Epithelial cell of prostate (primary cell): Measurements from ENCODE around the gene TRAM2.
A peak's percentile ranks its signal among the peaks of the same experiment; 100 is the strongest.

Source experiments
- DNase-seq: peaks from one replicate; pipeline ENCODE4 v3.0.0-alpha.2; 2011; ENCODE audit warnings: low read depth, low spot score
- H3K27ac ChIP-seq: fragments of 450-650 bp; 2 replicates; pipeline ENCODE4 v1.5.1; 2017; ENCODE audit warnings: mild to moderate bottlenecking

The TRAM2 gene

GRCh38 chr6:52513896-52514295, 63.0 kb downstream of the TRAM2 start:
- H3K27ac ChIP-seq: no peak overlapping the region
- DNase-seq: no peak

GRCh38 chr6:52513464-52513863, 63.4 kb downstream of the TRAM2 start:
- no peak overlapping the region for H3K27ac ChIP-seq

GRCh38 chr6:52512199-52512598, 64.7 kb downstream of the TRAM2 start:
- DNase-seq: no peak
- H3K27ac ChIP-seq: no peak overlapping the region

More at GRCh38 chr6:52513464-52513863, 63.4 kb downstream of the TRAM2 start:
- DNase-seq: no peak

- DNase-seq: no peak
- no peak overlapping the region for H3K27ac ChIP-seq
These were observed 65.2 kb downstream of the TRAM2 start for GRCh38 chr6:52511572-52512151.

GRCh38 chr6:52511163-52511562, 65.7 kb downstream of the TRAM2 start:
- no peak overlapping the region for H3K27ac ChIP-seq
- DNase-seq: no peak

- no peak for DNase-seq
- H3K27ac ChIP-seq: no peak overlapping the region
These were observed 66.7 kb downstream of the TRAM2 start for GRCh38 chr6:52510213-52510562.

- no peak for DNase-seq
- H3K27ac ChIP-seq: no peak overlapping the region
These were observed 67.3 kb downstream of the TRAM2 start for GRCh38 chr6:52509281-52510212.

GRCh38 chr6:52508261-52508739, 68.6 kb downstream of the TRAM2 start:
- DNase-seq: no peak
- no peak overlapping the region for H3K27ac ChIP-seq

GRCh38 chr6:52507557-52508260, 69.2 kb downstream of the TRAM2 start:
- H3K27ac ChIP-seq: no peak overlapping the region
- no peak for DNase-seq

- H3K27ac ChIP-seq: no peak overlapping the region
- DNase-seq: no peak
These were observed 70.4 kb downstream of the TRAM2 start for GRCh38 chr6:52506476-52506875.

GRCh38 chr6:52505726-52506409, 71.0 kb downstream of the TRAM2 start:
- no peak for DNase-seq

GRCh38 chr6:52504782-52505136, 72.1 kb downstream of the TRAM2 start:
- H3K27ac ChIP-seq: peak overlapping the region; percentile 75
- no peak for DNase-seq

More at GRCh38 chr6:52505726-52506409, 71.0 kb downstream of the TRAM2 start:
- H3K27ac ChIP-seq: no peak overlapping the region

- peak overlapping the region; percentile 75 for H3K27ac ChIP-seq
- peak; percentile 94 for DNase-seq
These were observed 72.7 kb downstream of the TRAM2 start for GRCh38 chr6:52503851-52504781.

GRCh38 chr6:52503323-52503747, 73.5 kb downstream of the TRAM2 start:
- DNase-seq: no peak
- peak overlapping the region; percentile 75 for H3K27ac ChIP-seq

- DNase-seq: no peak
- no peak overlapping the region for H3K27ac ChIP-seq
These were observed 74.4 kb downstream of the TRAM2 start for GRCh38 chr6:52502306-52503029.

GRCh38 chr6:52500238-52501129, 76.4 kb downstream of the TRAM2 start:
- no peak overlapping the region for H3K27ac ChIP-seq
- DNase-seq: no peak

- no peak overlapping the region for H3K27ac ChIP-seq
- no peak for DNase-seq
These were observed 77.1 kb downstream of the TRAM2 start for GRCh38 chr6:52499681-52500236.
